HUES6 (cell line): ENCODE measurements around the gene KATNAL1.

Source experiments
- H3K27ac ChIP-seq: 2 replicates; pipeline ENCODE4 v1.7.0; 2013; ENCODE audit warnings: low read depth, mild to moderate bottlenecking, low read length, inconsistent platforms
- H3K27me3 ChIP-seq: 2 replicates; pipeline ENCODE4 v1.6.1; 2013; ENCODE audit warnings: low read length; ENCODE audit not compliant: control insufficient read depth, insufficient read depth
- H3K36me3 ChIP-seq: 2 replicates; pipeline ENCODE4 v1.6.1; 2013; ENCODE audit warnings: low read length; ENCODE audit not compliant: control insufficient read depth, insufficient read depth
- H3K4me1 ChIP-seq: 2 replicates; pipeline ENCODE4 v1.6.1; 2013; ENCODE audit warnings: low read length; ENCODE audit not compliant: control insufficient read depth, insufficient read depth
- H3K4me3 ChIP-seq: 2 replicates; pipeline ENCODE4 v1.5.1; 2013; ENCODE audit warnings: low read depth, low read length
- H3K9ac ChIP-seq: one replicate; pipeline ENCODE4 v1.6.1; 2013; ENCODE audit warnings: mild to moderate bottlenecking, low read length
- H3K9me3 ChIP-seq: 2 replicates; pipeline ENCODE4 v1.6.1; 2013; ENCODE audit warnings: low read depth, low read length; ENCODE audit not compliant: control insufficient read depth, insufficient read depth

Gene KATNAL1

DNA sequence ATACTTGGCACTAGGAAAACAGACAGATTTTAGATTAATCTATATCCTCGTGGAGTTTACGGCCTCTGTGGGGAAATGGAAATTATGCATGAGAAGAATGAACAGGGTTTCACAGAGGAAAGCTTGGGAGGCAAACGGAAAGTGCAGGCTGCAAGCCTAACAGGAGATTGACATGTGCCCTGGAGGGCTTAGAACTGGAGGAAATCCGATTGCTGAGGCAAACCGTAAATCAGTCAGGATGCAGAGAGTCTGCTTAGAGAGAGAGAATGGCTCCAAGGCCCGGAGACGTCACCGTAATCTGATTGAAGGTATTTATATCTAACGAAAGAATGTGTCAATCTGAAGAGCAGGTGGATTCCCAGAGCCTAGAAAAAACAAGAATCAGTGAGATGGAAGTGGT lies 143.2 kb downstream of the KATNAL1 start:
- Histone ChIP-seq H3K4me3 (no peak overlapping the region), H3K27ac (no peak overlapping the region), H3K9ac (no peak overlapping the region), H3K36me3 (no peaks in the 10 kb centered on the region), H3K9me3 (0 out of 2 replicates have a peak, but pooled peaks cover 5% of the 10 kb centered on the region), H3K27me3 (no peaks in the 10 kb centered on the region), H3K4me1 (peaks cover 3% of the 10 kb centered on the region; the same call in 1 of the 2 replicates)

DNA sequence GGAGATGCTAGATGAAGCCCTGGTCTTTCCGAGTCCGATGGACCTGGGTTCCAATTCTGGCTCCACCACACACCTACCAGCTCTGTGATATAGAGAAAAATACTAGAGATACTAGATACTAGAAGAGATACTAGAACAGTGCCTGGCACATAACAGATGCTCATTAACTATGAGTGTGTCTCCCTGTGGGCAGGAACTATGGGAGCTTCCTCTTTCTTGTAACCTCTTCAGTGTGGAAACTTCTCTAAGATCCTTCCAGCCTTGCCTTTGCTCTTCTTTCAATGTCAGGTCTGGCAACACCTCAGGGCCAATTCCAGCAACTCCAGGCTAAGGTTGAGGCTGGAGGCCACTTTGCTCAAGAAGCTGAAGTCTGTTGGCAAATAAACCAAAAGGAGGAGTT lies 143.9 kb downstream of the KATNAL1 start:
- H3K36me3 ChIP-seq: no peaks in the 10 kb centered on the region
- no peak overlapping the region for H3K9ac ChIP-seq
- H3K4me3 ChIP-seq: no peak overlapping the region
- peaks cover 3% of the 10 kb centered on the region; the same call in 1 of the 2 replicates for H3K4me1 ChIP-seq
- 0 out of 2 replicates have a peak, but pooled peaks cover 5% of the 10 kb centered on the region for H3K9me3 ChIP-seq
- no peak overlapping the region for H3K27ac ChIP-seq
- H3K27me3 ChIP-seq: no peaks in the 10 kb centered on the region

- Histone ChIP-seq H3K4me1 (peaks cover 3% of the 10 kb centered on the region; the same call in 1 of the 2 replicates), H3K36me3 (no peaks in the 10 kb centered on the region), H3K9ac (no peak overlapping the region), H3K27me3 (no peaks in the 10 kb centered on the region), H3K27ac (no peak overlapping the region), H3K9me3 (peaks cover 5% of the 10 kb centered on the region; the same call in 1 of the 2 replicates), H3K4me3 (no peak overlapping the region)
Measured at GRCh38 chr13:30159446-30159839, 147.9 kb downstream of the KATNAL1 start.

DNA sequence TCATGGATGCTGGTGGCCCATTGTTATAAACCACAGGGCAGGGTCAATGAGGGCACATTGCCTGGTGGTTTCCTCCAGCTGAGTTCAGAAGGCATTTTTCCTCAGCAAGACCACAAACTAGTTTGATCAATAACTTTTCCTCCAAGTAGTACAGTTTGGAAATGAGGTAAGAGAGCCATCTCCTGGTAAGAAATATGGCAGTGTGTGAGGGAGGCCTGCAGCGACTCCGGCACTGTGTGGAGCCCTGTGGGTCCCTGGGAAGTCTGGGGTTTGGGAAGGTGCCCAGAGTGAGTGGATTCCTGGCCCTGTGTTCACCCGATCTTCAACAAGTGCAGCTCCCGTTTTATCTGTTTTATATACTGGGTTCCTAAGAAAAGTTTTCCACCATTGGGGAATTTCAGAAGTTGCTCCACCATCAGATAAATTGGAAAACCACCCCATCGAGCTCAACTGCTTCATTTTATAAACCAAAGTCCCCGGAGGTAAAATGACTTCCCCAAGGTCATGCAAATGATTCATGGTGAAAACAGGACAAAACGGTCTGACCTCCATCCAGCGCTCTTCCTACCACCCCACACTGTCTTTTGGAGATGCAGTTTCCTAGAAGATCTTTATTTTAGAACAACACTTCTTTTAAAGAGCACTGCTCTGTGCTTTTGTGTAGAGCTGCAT lies 148.4 kb downstream of the KATNAL1 start:
- H3K4me1 ChIP-seq: peaks cover 3% of the 10 kb centered on the region; the same call in 1 of the 2 replicates
- H3K4me3 ChIP-seq: no peak overlapping the region

DNA sequence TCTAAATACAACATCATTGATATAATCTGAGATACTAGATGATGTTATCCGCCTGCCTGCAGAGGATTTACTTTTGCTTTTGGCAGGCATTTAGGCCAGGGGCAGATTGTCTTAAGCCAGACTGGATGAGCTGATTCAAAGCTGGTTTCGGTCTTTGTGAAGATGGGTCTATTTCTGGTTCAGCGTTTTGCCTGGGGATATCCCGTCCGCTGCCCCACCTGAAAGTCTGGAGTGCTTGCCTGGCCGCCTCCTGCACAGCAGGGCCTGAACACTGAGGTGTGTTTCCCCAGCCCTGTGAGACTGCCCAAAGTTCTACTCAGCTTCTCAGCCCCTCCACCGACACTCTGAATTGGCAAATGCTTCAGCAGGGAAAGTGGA lies 149.7 kb downstream of the KATNAL1 start:
- no peak overlapping the region for H3K9ac ChIP-seq
- no peaks in the 10 kb centered on the region for H3K36me3 ChIP-seq
- H3K9me3 ChIP-seq: peaks cover 3% of the 10 kb centered on the region; the same call in 1 of the 2 replicates
- no peaks in the 10 kb centered on the region for H3K27me3 ChIP-seq
- peaks cover 3% of the 10 kb centered on the region; the same call in 1 of the 2 replicates for H3K4me1 ChIP-seq
- H3K4me3 ChIP-seq: no peak overlapping the region
- no peak overlapping the region for H3K27ac ChIP-seq

More for the DNA sequence above, 148.4 kb downstream of the KATNAL1 start:
- H3K27ac ChIP-seq: no peak overlapping the region
- H3K9me3 ChIP-seq: peaks cover 5% of the 10 kb centered on the region; the same call in 1 of the 2 replicates
- H3K36me3 ChIP-seq: no peaks in the 10 kb centered on the region
- H3K27me3 ChIP-seq: no peaks in the 10 kb centered on the region
- no peak overlapping the region for H3K9ac ChIP-seq

- H3K4me3 ChIP-seq: no peak overlapping the region
- no peak overlapping the region for H3K9ac ChIP-seq
- peaks cover 3% of the 10 kb centered on the region; the same call in 1 of the 2 replicates for H3K4me1 ChIP-seq
- no peaks in the 10 kb centered on the region for H3K36me3 ChIP-seq
- H3K27ac ChIP-seq: no peak overlapping the region
- H3K9me3 ChIP-seq: no peaks in the 10 kb centered on the region; the same call in 1 of the 2 replicates
- no peaks in the 10 kb centered on the region for H3K27me3 ChIP-seq
Measured at GRCh38 chr13:30156826-30157615, 150.3 kb downstream of the KATNAL1 start.

DNA sequence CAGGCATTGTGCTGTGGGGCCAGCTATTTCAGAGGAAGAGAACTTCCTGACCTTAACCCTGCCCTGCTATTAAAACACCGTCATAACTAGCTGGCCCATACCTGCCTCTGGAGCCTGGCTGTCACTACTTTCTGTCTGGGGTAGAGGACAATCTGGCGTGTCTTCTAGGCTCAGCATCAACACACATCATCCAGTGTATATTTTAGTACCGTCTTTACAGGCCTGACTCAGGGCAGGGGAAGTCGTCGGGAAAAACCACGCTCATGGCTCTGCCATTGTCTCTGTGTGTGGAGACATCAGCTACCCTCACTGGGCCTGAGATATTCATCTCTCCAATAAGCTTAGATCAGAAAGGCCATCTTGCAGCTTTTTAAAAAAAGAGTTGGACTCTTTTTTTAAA lies 151.1 kb downstream of the KATNAL1 start:
- no peaks in the 10 kb centered on the region; the same call in 1 of the 2 replicates for H3K9me3 ChIP-seq
- H3K4me3 ChIP-seq: no peak overlapping the region
- H3K9ac ChIP-seq: no peak overlapping the region
- no peaks in the 10 kb centered on the region for H3K27me3 ChIP-seq
- no peak overlapping the region for H3K27ac ChIP-seq
- H3K36me3 ChIP-seq: no peaks in the 10 kb centered on the region
- H3K4me1 ChIP-seq: peaks cover 3% of the 10 kb centered on the region; the same call in 1 of the 2 replicates

- Histone ChIP-seq H3K27ac (no peak overlapping the region), H3K9me3 (no peaks in the 10 kb centered on the region; the same call in 1 of the 2 replicates), H3K4me3 (no peak overlapping the region), H3K27me3 (no peaks in the 10 kb centered on the region), H3K4me1 (peaks cover 3% of the 10 kb centered on the region; the same call in 1 of the 2 replicates), H3K9ac (no peak overlapping the region), H3K36me3 (no peaks in the 10 kb centered on the region)
Measured at GRCh38 chr13:30154931-30155330, 152.4 kb downstream of the KATNAL1 start.

DNA sequence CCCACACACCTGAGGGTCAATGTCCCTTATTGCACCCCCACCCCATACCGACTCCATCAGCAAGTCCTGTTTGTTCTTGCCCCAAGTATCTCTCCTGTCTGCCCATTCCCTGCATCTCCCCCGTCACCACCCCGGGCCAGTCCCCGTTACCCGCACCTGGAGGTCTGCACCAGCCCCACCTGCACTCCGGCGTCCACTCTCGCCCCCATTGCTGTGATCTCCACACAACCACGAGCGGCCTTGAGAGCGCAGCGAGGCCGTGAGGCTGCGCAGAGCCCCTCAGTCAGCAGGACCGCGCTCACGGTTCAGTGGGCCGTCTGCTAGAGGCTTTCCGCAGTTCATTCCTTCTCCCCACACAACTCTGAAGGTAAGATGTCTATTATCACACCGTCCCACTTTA lies 152.8 kb downstream of the KATNAL1 start:
- H3K9me3 ChIP-seq: no peaks in the 10 kb centered on the region; the same call in 1 of the 2 replicates
- no peaks in the 10 kb centered on the region for H3K36me3 ChIP-seq
- no peak overlapping the region for H3K4me3 ChIP-seq
- H3K4me1 ChIP-seq: peaks cover 2% of the 10 kb centered on the region; the same call in 1 of the 2 replicates
- no peak overlapping the region for H3K27ac ChIP-seq
- no peak overlapping the region for H3K9ac ChIP-seq
- H3K27me3 ChIP-seq: no peaks in the 10 kb centered on the region

GRCh38 chr13:30153545-30154426 lies 153.6 kb downstream of the KATNAL1 start:
- Histone ChIP-seq H3K27ac (no peak overlapping the region), H3K27me3 (no peaks in the 10 kb centered on the region), H3K9ac (no peak overlapping the region), H3K9me3 (no peaks in the 10 kb centered on the region; the same call in 1 of the 2 replicates), H3K4me3 (no peak overlapping the region), H3K36me3 (no peaks in the 10 kb centered on the region), H3K4me1 (no peaks in the 10 kb centered on the region)
